ENCODE results near the gene MAB21L4.

DNA sequence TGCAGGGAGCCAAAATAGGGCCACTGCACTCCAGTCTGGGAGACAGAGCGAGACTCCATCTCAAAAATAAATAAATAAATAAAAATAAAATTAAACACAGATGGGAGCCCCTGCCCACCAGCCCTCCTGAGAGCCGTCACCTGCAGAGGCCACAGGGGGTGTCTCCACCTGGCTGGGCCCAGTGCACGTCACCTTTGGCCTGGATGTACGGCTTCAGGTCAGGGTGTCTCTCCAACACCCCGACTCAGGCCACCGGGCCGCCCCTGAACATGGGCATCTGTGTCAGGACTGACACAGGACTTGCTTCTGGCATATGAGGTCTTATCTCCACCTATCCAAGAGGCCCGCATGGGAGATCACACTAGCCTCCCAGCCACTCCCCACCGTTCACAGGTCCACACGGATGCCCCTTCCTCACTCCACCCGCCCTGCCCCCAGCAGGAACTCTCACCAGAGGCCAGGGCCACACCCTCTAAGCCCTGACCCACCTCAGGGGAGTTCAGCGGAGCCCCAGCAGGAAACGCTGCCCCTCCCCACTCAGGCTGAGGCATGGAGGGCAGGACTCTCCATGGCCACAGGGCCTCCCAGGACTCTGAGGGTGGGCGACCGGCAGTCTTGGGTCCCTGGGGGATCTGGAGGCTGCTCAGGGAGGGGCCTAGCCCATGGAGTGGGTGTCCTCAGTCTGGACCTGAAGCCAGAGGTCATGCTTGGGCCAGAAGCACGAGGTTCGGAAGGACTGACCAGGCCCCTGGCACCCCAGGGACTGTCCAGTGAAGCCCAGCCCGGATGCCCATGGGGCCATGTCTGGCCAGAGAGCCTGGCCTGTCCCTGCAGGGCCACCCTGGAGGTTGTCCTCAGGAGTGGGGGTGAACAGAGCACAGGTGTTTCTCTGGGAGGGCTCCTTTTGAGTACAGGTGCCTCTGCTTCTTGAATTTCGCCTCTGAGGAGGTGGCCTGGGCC is 8.5 kb upstream of the MAB21L4 start:
- TF ChIP-seq, protein P1, sequence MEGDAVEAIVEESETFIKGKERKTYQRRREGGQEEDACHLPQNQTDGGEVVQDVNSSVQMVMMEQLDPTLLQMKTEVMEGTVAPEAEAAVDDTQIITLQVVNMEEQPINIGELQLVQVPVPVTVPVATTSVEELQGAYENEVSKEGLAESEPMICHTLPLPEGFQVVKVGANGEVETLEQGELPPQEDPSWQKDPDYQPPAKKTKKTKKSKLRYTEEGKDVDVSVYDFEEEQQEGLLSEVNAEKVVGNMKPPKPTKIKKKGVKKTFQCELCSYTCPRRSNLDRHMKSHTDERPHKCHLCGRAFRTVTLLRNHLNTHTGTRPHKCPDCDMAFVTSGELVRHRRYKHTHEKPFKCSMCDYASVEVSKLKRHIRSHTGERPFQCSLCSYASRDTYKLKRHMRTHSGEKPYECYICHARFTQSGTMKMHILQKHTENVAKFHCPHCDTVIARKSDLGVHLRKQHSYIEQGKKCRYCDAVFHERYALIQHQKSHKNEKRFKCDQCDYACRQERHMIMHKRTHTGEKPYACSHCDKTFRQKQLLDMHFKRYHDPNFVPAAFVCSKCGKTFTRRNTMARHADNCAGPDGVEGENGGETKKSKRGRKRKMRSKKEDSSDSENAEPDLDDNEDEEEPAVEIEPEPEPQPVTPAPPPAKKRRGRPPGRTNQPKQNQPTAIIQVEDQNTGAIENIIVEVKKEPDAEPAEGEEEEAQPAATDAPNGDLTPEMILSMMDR (IDR thresholded peaks at IDR 0.05) = no peak
- TF ChIP-seq POLR2AphosphoS5 (IDR thresholded peaks at IDR 0.05) = no peak
- TF ChIP-seq POLR2A (IDR thresholded peaks at IDR 0.05) = no peak
- TF ChIP-seq EP300 (IDR thresholded peaks at IDR 0.05) = no peak

Measured in sigmoid colon (tissue), 4 donors.